Measurements from ENCODE around the gene SF3B2.
A peak's percentile ranks its signal among the peaks of the same experiment; 100 is the strongest.

The SF3B2 gene

DNA sequence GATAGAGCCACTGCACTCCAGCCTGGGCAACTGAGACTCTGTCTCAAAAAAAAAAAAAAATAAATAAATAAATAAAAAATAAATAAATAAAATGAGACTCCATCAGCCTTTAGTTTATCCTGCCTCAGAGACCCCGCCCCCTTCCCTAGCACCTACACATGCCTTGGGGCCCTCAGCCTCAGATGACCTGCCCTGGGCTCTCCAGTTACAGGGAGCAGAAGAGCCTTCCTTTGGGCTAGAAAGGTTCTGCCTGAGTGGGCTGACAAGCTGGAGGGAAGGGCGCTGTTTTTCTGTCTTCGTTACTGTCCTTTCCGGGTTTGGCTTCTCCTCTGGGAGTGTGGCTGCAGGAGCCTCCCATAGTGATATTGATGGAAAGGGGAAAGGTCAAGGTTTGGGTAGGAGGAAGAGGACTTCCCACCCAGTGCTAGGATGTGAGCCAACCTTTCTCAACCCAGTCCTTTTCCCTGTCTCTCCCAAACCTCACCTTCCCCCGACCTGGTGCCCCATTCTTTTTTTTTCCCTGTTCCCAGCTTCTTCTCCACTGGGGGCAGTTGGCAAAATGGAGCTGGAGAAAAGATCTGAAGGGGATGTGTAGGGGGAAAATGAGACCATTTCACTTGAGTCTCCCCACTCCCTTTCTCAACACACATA is 1.5 kb upstream of the SF3B2 start:
- no peak for DNase-seq (ENCODE audit: low read depth)

DNA sequence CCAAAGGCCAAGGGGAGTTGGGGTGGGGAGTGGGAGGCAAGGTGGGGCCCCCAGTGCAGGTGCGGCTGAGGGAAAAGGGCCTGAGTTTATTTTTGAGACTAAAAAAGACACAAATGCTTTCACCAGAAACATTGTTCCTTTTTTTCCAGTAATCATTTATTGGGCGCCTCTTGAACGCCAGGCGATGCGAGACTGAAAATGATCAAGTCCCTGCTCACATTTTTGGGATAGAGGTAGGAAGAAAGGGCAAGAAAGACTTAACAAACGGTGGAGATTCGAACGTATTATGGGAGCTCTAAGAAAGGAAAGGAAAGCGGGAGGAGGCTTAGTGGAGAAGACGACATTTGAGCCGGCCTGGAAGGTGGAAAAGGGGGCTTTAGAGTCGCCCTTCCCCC is 796 bp upstream of the SF3B2 start:
- DNase-seq (ENCODE audit: low read depth) = no peak

DNA sequence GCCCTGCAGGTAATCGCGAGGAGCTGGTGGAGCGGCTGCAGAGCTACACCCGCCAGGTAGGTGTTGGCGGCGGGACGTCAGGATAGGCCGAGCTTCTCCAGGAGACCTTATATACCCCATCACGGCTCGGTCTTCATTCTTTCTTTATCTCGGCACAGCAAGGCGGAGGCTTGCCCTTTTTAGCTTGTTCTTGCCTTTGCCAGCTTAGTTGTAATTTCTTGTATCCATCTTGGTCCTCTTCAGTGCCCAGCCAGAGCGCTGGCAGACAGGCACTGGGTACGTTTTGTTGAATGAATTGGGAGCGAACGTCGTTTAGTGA is 459 bp downstream of the SF3B2 start:
- no peak for DNase-seq (ENCODE audit: low read depth)

DNA sequence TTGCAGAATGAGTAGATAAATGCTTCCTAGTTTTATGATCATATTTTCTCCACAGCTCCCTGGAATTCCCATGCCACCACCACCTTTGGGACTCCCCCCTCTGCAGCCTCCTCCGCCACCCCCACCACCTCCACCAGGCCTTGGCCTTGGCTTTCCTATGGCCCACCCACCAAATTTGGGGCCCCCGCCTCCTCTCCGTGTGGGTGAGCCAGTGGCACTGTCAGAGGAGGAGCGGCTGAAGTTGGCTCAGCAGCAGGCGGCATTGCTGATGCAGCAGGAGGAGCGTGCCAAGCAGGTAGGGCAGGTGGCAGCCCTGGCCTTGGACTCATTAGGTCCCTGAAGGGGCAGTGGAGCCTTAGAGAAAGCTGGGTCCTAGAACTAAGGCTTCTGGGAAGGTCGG is 2.9 kb downstream of the SF3B2 start:
- no peak for DNase-seq (ENCODE audit: low read depth)

DNA sequence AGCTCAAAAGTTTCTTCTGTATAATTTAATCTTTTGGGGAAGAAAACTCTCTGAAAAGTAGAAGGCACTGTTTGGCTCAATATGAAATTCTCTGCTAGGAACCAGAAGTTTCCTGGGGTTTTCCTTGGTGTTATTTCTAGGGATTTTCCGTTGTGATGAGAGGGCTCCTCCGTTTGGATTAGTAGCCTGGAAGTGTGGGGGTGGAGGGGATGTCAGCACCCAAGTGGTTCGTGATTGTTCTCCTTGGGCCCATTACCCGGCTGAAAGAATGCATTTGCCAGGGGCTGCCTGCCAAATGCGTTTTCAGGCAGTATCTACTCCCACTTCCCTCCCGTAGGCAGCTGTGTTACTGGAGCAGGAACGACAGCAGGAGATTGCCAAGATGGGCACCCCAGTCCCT is 4.3 kb downstream of the SF3B2 start:
- no peak for DNase-seq (ENCODE audit: low read depth)

DNA sequence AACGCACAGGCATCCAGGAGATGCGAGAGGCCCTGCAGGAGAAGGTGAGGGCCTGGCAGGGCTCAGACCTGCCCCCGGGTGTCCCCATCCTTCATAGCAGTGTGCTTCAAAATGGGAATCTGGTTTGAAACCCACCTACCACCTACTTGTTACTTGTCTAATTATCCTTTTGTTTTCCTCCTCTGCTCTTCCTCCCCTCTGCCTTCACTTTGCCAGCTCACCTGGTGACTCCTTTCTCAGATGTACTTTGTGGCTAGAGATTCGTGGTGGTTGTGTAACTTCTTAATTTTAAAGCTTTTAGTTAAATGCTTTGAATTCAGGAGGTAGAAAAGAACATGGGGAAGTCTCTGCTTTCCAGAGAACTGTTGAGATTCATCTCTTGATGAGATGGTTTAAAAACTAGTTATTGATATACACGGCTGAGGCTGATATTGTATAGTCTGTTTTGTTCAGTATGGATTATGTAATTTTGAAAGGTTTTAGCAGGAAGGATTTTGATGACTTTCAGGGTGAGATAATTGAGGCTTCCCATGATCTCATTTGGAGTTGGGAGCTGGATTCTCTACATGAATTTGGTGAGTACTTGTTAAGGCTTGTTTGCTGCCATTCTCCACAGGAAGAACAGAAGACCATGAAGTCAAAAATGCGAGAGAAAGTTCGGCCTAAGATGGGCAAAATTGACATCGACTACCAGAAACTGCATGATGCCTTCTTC is 8.0 kb downstream of the SF3B2 start:
- DNase-seq (ENCODE audit: low read depth) = no peak

DNA sequence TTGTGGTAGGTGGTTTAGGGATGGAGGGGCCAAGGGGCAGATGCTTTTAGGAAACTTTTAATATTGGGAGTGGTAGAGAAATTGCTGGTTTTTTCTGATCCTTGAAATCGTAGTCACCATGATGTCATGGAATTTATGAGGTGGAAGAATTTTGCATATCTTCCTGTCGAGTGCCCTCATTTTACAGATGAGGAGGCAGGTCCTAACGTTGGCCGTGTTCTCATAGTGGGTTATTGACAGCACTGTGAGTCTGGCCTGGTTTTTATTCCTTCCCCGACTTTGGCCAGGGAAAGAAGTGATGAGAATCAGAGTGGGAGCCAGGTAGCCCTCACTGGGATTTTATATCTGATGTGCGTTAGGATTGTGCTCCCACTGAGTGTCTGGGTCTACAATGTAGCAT is 9.1 kb downstream of the SF3B2 start:
- DNase-seq (ENCODE audit: low read depth) = no peak

DNA sequence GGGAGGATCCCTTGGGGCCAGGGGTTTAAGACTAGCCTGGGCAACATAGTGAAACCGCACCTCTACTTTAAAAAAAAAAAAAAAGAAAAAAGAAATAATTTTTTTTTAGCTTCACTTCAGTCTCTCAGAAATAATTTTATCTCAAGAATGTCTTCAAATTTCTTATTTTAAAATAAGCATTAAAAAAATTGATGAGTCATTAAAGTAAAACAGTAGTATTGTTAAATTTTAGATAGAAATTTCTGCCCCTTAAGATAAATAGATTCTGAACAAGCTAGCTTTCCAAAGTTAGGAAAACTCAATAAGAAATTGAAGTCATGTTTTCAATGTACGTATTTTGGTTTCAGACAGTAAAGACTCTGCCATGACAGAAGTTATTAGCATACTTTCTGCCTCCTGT is 10.2 kb downstream of the SF3B2 start:
- no peak for DNase-seq (ENCODE audit: low read depth)

DNA sequence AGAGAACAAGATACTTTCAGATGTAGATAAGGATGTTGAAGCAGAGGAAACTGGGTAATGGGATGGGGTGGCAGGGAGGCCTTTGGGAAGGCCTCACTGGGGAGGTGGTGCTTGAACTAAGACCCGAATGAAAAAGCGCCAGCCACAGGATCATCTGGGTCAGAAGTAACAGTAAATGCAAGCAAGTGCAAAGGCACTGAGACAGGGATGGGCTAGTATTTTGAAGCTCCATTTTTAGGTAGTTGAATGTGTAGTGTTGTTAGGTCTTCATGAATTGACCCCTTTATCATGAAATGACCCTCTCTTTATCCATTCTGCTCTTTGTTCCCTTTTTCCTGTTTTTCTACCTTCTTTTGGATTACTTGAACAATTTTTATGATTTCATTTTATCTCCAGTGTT is 11.7 kb downstream of the SF3B2 start:
- no peak for DNase-seq (ENCODE audit: low read depth)

DNA sequence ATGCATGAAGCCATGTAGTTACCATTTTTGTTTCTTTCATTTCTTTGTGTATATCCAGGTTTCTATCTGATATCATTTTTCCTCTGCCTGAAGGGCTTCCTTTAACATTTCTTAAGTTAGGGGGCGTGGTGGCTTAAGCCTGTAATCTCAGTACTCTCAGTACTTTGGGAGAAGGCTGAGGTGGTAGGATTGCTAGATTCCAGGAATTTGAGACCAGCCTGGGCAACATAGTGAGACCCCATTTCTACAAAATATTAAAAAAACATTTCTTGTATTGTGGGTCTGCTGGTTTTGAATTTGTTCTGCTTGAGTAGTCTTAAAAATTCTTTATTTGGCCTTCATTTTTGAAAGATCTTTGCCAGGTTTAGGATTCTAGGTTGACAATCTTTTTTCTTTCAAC is 12.4 kb downstream of the SF3B2 start:
- DNase-seq (ENCODE audit: low read depth) = no peak

DNA sequence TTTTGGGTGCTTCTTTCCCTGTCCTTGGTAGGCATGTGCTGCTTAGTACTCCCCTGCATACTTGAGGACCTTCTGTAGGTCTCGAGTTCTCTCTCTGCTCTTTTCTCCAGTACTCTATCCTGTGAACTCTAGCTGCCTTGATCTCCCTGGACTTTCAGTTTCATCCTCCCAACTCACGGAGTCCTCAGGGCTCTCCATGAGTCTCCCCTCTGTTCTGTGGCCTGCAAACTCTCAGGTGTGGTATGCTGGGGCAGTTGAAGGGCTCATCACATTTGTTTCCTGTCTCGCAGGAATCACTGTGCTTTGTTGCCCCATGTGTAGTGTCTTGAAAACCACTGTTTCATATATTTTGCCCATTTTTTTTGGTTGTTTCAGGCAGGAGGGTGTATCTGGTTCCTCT is 14.6 kb downstream of the SF3B2 start:
- no peak for DNase-seq (ENCODE audit: low read depth)

DNA sequence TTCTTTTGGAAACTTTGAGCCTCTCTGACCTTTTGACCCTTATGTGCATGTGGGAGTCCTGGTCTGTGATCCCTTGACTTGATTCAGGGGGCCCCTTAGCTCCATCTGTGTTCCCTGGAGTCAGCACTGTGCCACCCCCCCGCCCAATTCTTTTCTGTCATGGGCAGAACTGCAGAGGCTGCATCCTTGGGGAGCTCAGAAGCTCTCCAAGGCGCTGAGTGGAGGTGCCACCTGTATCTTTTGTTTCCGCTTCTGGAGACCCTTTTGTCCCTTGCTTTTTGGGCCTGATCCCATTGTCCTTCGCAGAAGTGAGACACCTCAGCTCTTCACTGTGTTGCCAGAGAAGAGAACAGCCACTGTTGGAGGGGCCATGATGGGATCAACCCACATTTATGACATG is 15.5 kb downstream of the SF3B2 start:
- no peak for DNase-seq (ENCODE audit: low read depth)

DNA sequence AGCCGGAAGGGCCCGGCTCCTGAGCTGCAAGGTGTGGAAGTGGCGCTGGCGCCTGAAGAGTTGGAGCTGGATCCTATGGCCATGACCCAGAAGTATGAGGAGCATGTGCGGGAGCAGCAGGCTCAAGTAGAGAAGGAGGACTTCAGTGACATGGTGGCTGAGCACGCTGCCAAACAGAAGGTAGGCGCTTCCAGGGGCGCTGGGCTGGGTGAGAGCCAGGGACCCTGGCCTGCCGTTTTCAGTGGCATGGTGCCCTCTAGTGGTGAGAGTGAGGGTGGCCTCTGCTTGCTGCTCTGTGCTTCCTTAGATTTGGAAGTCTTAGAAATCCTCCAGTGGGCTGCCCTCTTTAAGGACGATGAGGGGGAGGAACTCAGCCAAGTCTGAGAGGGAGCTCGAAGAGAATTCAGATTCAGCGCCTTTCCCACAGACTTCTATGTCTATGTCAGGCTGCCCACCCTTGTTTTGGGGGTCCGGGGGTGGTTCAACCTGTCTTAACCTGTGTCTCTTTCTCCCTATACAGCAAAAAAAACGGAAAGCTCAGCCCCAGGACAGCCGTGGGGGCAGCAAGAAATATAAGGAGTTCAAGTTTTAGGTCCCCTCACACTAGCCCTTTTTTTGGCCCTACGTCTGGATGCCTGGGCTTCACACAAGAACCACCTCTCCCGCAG is 16.1 kb downstream of the SF3B2 start:
- DNase-seq (ENCODE audit: low read depth) = no peak

DNA sequence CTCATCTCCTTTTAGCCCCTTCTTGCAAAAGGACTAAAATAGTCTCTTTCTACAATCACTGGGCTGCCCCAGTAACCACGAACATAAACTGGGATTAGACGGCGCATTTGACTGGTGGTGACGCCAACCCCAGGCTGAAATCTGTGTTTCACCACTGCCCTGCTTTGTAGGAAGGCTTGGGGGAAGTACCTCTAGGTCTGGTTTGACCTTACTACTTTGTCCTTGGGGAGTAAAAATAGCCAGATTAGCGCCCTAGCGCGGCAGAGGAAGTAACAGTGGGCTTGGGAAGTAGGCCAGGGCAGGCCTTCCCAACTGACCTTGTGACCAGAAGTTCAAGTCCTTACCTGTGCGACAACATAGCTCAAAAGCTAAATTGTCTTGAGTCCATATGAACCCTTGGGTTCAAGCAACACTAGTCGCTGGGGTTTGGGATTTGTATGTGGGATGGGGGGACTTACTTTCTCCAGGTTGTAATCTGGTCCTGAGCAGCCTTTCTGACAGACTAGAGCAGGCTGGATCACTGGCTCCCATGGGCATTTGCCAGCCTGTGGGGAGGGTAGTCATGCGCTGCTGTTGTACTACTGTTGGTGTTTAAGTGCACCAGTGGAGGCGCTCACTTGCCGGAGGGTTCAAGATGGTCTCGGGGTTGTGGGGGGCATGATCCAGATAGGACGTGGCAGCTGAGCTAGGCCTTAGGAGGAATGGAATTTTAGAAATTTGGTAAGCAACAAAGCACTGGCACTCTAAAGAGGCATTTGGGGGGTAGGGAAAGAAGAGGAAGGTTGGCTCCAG is 17.0 kb downstream of the SF3B2 start:
- peak; percentile 41 for DNase-seq (ENCODE audit: low read depth)

DNA sequence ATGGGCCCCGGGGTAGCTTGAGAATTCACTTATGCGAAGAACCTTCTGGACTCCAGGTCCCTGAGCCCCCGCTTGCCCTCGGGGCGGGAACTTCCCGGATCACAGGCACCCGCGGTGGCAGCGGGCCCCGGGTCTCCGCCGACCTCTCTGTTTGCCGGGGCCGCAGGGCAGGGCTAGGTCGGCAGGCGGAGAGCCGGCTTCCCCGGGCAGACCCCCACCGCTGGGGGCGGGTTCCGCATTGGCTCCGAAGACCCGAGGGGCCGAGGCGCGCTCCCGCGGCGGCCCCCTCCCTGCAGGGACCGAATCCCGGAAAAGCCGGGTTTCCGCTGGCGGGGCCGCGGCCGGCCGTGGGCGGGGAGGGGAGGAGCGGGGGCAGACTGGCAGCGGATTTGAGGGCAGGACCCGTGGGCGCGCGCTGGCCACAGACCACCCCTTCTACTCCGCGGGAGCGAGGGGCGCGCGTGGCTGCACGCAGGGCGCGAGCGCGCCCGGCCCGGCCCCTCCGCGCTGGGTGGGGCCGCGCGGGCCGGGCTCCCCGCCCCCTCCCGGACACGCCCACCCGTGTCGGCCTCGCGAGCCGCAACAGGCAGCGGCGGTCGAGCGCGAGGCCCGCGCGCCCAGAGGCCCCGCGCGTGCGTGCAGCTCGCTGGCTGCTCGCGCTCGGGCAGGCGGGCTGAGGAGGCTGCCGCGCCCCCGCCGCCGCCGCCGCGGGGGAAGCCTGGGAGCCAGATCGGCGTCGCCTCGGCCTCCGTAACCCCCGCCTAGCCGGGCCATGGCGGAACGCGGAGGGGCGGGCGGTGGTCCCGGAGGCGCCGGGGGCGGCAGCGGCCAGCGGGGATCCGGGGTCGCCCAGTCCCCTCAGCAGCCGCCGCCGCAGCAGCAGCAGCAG is 17.8 kb downstream of the SF3B2 start, which contains the start of gene PACS1:
Gene PACS1 (plus strand): TSS at position 558 of the 889 bp plus-strand sequence. CDS start 215 bp downstream, at position 773.
- peak; percentile 66 for DNase-seq (ENCODE audit: low read depth)

DNA sequence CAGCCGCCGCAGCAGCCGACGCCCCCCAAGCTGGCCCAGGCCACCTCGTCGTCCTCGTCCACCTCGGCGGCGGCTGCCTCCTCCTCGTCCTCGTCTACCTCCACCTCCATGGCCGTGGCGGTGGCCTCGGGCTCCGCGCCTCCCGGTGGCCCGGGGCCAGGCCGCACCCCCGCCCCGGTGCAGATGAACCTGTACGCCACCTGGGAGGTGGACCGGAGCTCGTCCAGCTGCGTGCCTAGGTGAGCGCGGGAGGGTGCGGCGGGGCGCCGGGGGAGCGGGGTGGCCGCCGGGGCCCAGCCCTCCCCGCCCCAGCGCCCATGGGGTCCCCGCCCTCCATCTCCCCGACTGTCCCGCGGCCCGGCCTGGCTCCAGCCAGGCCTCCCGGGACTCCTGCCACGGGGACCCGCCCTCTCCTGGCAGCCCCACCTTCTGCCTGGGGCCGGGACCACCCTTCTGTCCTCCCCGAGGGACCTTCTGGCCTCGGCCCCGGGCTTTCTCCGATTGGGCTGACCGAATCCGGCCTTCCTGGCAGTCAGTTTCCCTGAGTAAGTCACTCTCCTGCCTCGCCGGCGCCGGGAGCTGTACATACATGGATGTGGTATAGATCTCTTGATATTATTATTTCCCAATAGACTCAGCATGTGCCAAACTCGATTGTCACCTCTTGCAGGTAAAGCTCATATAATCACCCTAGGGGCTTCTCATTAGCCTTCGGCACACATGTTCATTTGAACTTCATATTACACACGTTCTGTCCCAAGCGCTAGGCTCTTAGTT is 18.6 kb downstream of the SF3B2 start:
- no peak for DNase-seq (ENCODE audit: low read depth)

DNA sequence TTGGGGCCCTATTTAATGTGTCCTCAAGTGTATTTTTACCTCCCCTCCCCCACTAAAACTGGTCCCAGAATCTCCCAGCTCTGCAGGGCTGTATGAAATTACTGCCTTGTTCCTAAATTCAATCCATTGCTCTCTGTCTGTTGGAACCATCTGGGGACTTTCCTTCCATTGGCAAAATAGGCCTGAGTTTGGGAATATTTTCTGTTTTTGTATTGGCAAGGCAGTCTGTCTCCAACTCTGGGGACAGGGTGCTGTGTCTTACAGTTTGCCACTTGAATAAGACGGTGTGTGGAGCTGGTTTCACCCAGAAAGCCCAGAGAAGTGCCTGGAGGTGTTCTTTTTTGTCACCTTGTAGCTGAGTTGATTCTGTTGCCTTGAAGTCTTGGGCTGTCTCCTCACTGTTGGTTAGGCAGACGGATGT is 19.2 kb downstream of the SF3B2 start:
- no peak for DNase-seq (ENCODE audit: low read depth)

DNA sequence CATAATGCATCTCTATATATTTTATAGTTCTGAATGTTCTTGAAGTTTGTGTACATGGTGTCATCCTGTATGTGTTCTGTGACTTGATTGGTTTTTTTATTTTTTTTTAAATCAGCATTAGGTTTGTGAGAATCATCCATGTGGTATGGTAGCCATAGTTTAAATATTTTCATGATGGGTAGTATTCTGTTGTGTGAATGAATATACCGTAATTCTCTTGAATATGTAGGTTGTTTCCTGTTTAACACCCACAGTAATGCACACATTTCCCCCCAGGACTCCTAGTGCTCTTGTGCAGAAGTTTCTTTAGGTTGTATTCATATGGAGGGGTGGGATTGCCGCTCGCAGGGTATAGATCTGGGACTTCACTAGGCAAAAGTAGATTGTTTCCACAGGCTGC is 19.9 kb downstream of the SF3B2 start:
- no peak for DNase-seq (ENCODE audit: low read depth)

DNA sequence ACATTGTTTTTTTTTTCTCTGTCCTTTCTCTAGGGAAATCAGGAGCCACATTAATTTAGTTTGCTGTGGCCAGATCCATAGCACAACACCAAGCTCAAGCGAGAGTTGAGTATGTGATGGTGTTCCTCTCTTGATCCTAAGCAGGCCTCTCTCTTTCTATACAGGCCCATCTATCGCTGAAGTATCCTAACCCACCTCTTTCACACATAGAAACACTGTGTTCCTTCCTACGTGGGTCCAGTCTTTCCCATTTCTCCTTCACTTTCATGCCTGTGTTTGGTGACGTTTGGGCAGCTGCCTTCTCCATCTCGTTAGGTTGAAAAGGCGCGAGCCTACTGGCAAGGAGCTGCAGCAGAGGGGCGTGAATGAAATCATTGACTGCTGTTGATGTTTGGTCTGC is 20.4 kb downstream of the SF3B2 start:
- DNase-seq (ENCODE audit: low read depth) = no peak

DNA sequence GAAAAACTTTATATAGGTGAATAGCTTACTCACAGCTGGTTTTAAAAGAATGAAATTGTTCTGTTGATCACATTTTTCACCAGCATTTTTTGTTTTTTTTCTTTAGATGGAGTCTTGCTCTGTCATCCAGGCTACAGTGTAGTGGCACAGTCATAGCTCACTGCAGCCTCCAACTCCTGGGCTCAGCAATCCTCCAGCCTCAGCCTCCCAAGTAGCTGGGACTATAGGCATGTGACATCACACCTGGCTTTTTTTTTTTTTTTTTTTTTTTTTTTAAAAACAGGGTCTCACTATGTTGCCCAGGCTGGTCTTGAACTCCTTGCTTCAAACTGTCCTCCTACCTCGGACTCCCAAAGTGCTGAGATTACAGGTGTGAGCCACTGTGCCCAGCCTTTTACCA is 21.5 kb downstream of the SF3B2 start:
- DNase-seq (ENCODE audit: low read depth) = no peak

DNA sequence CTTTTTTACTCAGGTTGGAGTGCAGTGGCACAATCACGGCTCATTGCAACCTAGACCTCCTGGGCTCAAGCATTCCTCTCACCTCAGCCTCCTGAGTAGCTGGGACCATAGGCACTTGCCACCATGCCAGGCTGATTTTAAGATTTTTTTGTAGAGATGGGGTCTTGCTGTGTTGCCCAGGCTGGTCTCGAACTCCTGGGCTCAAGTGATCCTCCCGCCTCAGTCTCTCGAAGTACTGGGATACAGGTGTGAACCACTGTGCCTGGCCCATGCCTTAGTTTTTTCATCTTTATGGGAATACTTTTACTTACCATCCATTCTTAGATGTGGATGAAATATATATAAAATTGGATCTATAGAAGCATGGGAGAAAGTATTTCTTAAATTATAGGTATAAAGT is 23.1 kb downstream of the SF3B2 start:
- no peak for DNase-seq (ENCODE audit: low read depth)

Measured in GM04504 (cell line).